Measurements from ENCODE around the gene CUEDC2. TPM values are rescaled to one million over a fixed set of nuclear protein-coding genes. Genes with fewer than 3 reads are reported as not detected.

CUEDC2 gene
- total and polyA plus RNA-seq, 10 of the 15 experiments (the other 5 are each of a cell fraction or from before 2014, with no cell fraction given), result 20.4 to 121 (median 75.0) TPM

DNA sequence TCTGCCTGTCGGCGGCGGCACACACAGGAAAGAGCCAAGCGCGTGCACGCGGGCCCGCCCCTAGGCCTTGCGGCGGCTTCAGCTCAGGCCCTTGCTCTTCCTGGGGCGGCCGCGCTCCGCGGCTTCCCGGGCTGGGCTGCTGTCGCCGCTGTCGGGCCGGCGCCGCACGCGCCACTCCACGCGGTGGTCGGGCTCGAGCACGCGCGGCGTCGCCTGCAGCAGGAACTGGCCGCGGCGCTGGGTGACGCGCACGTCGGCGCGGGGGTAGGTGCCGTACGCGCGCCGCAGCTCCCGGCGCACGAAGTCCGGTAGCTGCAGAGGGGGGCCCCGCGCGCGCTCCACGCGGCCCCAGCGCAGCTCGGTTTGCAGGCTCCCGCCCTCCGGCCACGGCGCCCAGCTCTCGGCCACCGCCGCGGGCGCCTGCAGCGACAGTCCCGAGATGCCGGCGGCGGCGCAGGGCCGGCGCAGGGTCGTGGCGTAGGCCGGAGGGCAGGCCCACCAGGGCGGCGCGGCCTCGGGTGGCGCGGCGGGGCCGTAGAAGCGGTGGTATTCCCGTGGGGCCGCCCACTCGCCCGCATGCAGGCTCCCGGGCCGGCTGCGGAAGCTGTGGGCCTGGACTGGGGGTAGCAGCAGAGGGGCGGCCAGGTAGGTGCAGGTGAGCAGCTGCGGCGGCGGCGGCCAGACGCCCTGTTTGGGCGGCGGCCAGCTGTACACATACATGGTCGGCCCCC is 18.2 kb upstream of the CUEDC2 start (continued):
- TF ChIP-seq, protein P1, sequence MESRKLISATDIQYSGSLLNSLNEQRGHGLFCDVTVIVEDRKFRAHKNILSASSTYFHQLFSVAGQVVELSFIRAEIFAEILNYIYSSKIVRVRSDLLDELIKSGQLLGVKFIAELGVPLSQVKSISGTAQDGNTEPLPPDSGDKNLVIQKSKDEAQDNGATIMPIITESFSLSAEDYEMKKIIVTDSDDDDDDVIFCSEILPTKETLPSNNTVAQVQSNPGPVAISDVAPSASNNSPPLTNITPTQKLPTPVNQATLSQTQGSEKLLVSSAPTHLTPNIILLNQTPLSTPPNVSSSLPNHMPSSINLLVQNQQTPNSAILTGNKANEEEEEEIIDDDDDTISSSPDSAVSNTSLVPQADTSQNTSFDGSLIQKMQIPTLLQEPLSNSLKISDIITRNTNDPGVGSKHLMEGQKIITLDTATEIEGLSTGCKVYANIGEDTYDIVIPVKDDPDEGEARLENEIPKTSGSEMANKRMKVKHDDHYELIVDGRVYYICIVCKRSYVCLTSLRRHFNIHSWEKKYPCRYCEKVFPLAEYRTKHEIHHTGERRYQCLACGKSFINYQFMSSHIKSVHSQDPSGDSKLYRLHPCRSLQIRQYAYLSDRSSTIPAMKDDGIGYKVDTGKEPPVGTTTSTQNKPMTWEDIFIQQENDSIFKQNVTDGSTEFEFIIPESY (IDR thresholded peaks at IDR 0.05), result no peak
- TF ChIP-seq TCF12 (IDR thresholded peaks at IDR 0.05; ENCODE audit: low read depth, low read length) (0 out of 2 replicates have a peak, but pooled peaks have one; percentile 59), ZNF24 (IDR thresholded peaks at IDR 0.05) (no peak), NRF1 (conservative IDR thresholded peaks at IDR 0.05; ENCODE audit: low read depth, low read length) (0 out of 2 replicates have a peak, but pooled peaks have one; percentile 29), LARP7 (IDR thresholded peaks at IDR 0.05) (peak; percentile 92), ZBED1 (IDR thresholded peaks at IDR 0.05; ENCODE audit: borderline replicate concordance) (no peak), MTA3 (IDR thresholded peaks at IDR 0.05; ENCODE audit: borderline replicate concordance, low read length) (no peak), SIX5 (IDR thresholded peaks at IDR 0.05; ENCODE audit: low read depth, low read length, severe bottlenecking) (no peak), CEBPZ (IDR thresholded peaks at IDR 0.05; ENCODE audit: low read depth, low read length) (no peak), GATAD2B (conservative IDR thresholded peaks at IDR 0.05; ENCODE audit: low read depth) (peak; percentile 97), RELA (IDR thresholded peaks at IDR 0.05; ENCODE audit: borderline replicate concordance, partially characterized antibody) (peak; percentile 40), TBL1XR1 (IDR thresholded peaks at IDR 0.05; ENCODE audit: low read depth, low read length) (no peak), TCF7 (IDR thresholded peaks at IDR 0.05; ENCODE audit: borderline replicate concordance) (no peak)
- TF ChIP-seq, protein P2, sequence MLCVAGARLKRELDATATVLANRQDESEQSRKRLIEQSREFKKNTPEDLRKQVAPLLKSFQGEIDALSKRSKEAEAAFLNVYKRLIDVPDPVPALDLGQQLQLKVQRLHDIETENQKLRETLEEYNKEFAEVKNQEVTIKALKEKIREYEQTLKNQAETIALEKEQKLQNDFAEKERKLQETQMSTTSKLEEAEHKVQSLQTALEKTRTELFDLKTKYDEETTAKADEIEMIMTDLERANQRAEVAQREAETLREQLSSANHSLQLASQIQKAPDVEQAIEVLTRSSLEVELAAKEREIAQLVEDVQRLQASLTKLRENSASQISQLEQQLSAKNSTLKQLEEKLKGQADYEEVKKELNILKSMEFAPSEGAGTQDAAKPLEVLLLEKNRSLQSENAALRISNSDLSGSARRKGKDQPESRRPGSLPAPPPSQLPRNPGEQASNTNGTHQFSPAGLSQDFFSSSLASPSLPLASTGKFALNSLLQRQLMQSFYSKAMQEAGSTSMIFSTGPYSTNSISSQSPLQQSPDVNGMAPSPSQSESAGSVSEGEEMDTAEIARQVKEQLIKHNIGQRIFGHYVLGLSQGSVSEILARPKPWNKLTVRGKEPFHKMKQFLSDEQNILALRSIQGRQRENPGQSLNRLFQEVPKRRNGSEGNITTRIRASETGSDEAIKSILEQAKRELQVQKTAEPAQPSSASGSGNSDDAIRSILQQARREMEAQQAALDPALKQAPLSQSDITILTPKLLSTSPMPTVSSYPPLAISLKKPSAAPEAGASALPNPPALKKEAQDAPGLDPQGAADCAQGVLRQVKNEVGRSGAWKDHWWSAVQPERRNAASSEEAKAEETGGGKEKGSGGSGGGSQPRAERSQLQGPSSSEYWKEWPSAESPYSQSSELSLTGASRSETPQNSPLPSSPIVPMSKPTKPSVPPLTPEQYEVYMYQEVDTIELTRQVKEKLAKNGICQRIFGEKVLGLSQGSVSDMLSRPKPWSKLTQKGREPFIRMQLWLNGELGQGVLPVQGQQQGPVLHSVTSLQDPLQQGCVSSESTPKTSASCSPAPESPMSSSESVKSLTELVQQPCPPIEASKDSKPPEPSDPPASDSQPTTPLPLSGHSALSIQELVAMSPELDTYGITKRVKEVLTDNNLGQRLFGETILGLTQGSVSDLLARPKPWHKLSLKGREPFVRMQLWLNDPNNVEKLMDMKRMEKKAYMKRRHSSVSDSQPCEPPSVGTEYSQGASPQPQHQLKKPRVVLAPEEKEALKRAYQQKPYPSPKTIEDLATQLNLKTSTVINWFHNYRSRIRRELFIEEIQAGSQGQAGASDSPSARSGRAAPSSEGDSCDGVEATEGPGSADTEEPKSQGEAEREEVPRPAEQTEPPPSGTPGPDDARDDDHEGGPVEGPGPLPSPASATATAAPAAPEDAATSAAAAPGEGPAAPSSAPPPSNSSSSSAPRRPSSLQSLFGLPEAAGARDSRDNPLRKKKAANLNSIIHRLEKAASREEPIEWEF (IDR thresholded peaks at IDR 0.05; ENCODE audit: insufficient replicate concordance, low read depth, low read length), result no peak
- TF ChIP-seq, protein P3, sequence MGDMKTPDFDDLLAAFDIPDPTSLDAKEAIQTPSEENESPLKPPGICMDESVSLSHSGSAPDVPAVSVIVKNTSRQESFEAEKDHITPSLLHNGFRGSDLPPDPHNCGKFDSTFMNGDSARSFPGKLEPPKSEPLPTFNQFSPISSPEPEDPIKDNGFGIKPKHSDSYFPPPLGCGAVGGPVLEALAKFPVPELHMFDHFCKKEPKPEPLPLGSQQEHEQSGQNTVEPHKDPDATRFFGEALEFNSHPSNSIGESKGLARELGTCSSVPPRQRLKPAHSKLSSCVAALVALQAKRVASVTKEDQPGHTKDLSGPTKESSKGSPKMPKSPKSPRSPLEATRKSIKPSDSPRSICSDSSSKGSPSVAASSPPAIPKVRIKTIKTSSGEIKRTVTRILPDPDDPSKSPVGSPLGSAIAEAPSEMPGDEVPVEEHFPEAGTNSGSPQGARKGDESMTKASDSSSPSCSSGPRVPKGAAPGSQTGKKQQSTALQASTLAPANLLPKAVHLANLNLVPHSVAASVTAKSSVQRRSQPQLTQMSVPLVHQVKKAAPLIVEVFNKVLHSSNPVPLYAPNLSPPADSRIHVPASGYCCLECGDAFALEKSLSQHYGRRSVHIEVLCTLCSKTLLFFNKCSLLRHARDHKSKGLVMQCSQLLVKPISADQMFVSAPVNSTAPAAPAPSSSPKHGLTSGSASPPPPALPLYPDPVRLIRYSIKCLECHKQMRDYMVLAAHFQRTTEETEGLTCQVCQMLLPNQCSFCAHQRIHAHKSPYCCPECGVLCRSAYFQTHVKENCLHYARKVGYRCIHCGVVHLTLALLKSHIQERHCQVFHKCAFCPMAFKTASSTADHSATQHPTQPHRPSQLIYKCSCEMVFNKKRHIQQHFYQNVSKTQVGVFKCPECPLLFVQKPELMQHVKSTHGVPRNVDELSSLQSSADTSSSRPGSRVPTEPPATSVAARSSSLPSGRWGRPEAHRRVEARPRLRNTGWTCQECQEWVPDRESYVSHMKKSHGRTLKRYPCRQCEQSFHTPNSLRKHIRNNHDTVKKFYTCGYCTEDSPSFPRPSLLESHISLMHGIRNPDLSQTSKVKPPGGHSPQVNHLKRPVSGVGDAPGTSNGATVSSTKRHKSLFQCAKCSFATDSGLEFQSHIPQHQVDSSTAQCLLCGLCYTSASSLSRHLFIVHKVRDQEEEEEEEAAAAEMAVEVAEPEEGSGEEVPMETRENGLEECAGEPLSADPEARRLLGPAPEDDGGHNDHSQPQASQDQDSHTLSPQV (IDR thresholded peaks at IDR 0.05), result no peak
